Dedifferentiated amniotic fluid mesenchymal stem cell (primary cell): ENCODE measurements around the gene TSACC.

Experiments
- DNase-seq: peaks from one replicate; pipeline ENCODE4 v3.0.0-alpha.2; 2016; ENCODE audit errors: extremely low spot score

TSACC gene

GRCh38 chr1:156394082-156394481, 55.8 kb downstream of the TSACC start:
- no peak for DNase-seq

GRCh38 chr1:156394835-156395461, 56.6 kb downstream of the TSACC start:
- DNase-seq = no peak
